Osteoblast (primary cell): Measurements from ENCODE around the gene AKR1B15. TPM values are rescaled to one million over a fixed set of nuclear protein-coding genes. Genes with fewer than 3 reads are reported as not detected.

ENCODE experiments used
- DNase-seq: peaks from one replicate; pipeline ENCODE4 v3.0.0; 2011; ENCODE audit warnings: low spot score, mixed read lengths; ENCODE audit not compliant: insufficient read length; ENCODE audit errors: missing footprints
- H2AFZ ChIP-seq: 2 replicates; pipeline ENCODE4 v1.6.0; 2011; ENCODE audit warnings: mild to moderate bottlenecking, low read length
- H3K27ac ChIP-seq: 2 replicates; pipeline ENCODE4 v1.5.1; 2011; ENCODE audit warnings: mild to moderate bottlenecking, low read depth, low read length, moderate library complexity
- H3K27me3 ChIP-seq: 2 replicates; pipeline ENCODE4 v1.6.0; 2012; ENCODE audit warnings: mild to moderate bottlenecking, control low read depth, inconsistent platforms, low read length, moderate library complexity; ENCODE audit not compliant: insufficient read depth
- H3K36me3 ChIP-seq: 2 replicates; pipeline ENCODE4 v1.5.1; 2011; ENCODE audit warnings: mild to moderate bottlenecking, low read length, control low read depth, moderate library complexity; ENCODE audit not compliant: insufficient read depth
- H3K4me1 ChIP-seq: 2 replicates; pipeline ENCODE4 v1.5.1; 2011; ENCODE audit warnings: mild to moderate bottlenecking, low read length, control low read depth, moderate library complexity; ENCODE audit not compliant: insufficient read depth
- H3K4me2 ChIP-seq: 2 replicates; pipeline ENCODE4 v1.6.0; 2011; ENCODE audit warnings: mild to moderate bottlenecking, low read length; ENCODE audit not compliant: insufficient read depth
- H3K4me3 ChIP-seq: fragments of 200-600 bp; sonication (generic); 3 replicates; pipeline ENCODE4 v1.5.1; 2012; ENCODE audit warnings: mild to moderate bottlenecking, low read length, inconsistent platforms; ENCODE audit not compliant: insufficient read depth
- H3K79me2 ChIP-seq: 2 replicates; pipeline ENCODE4 v1.6.0; 2012; ENCODE audit warnings: mild to moderate bottlenecking, low read length, control low read depth, inconsistent platforms; ENCODE audit not compliant: insufficient read depth
- H3K9me3 ChIP-seq: 2 replicates; pipeline ENCODE4 v1.5.1; 2011; ENCODE audit warnings: low read depth, low read length, control low read depth
- H4K20me1 ChIP-seq: 2 replicates; pipeline ENCODE4 v1.6.0; 2012; ENCODE audit warnings: mild to moderate bottlenecking, low read length, control low read depth; ENCODE audit not compliant: insufficient read depth
- CTCF ChIP-seq: IDR thresholded peaks from 2 replicates; pipeline ENCODE4 v1.5.1; 2011; ENCODE audit warnings: mild to moderate bottlenecking, low read depth, low read length, moderate library complexity; ENCODE audit errors: extremely low read depth
- total RNA-seq: library from RNA; depleted of rRNA; stranded (reverse); fragments of >200 nt; gene quantifications from 2 replicates; pipeline ENCODE4 v1.2.3, GENCODE V29; 2012

AKR1B15 gene
- total RNA-seq, 1 donor: 0.36 TPM

DNA sequence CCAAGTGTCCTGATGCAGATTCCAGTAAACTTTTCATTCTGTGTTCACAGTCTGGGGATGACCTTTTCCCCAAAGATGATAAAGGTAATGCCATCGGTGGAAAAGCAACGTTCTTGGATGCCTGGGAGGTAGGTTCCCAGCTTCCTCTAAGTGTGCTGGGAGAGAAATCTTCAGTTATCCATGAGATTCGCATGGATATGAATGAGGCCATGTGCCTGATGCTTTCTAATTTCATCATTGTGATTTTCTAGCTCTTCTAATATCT lies 16.0 kb upstream of the AKR1B15 start:
- Histone ChIP-seq H3K27me3 (no peaks in the 10 kb centered on the region), H3K27ac (no peak overlapping the region), H2AFZ (no peak overlapping the region), H3K4me3 (no peak overlapping the region), H4K20me1 (no peaks in the 10 kb centered on the region), H3K79me2 (no peaks in the 10 kb centered on the region), H3K36me3 (no peaks in the 10 kb centered on the region), H3K9me3 (no peaks in the 10 kb centered on the region), H3K4me1 (peaks cover 19% of the 10 kb centered on the region), H3K4me2 (no peak overlapping the region)
- no peak for DNase-seq
- no peak for TF ChIP-seq CTCF

GRCh38 chr7:134533288-134533771 lies 15.6 kb upstream of the AKR1B15 start:
- no peak overlapping the region for H3K4me2 ChIP-seq
- H3K79me2 ChIP-seq: no peaks in the 10 kb centered on the region
- DNase-seq: no peak
- no peaks in the 10 kb centered on the region for H3K9me3 ChIP-seq
- H3K4me1 ChIP-seq: peaks cover 16% of the 10 kb centered on the region
- no peak overlapping the region for H2AFZ ChIP-seq
- no peaks in the 10 kb centered on the region for H3K36me3 ChIP-seq
- H3K27ac ChIP-seq: no peak overlapping the region
- no peaks in the 10 kb centered on the region for H3K27me3 ChIP-seq
- no peaks in the 10 kb centered on the region for H4K20me1 ChIP-seq
- no peak for TF ChIP-seq CTCF
- H3K4me3 ChIP-seq: no peak overlapping the region

DNA sequence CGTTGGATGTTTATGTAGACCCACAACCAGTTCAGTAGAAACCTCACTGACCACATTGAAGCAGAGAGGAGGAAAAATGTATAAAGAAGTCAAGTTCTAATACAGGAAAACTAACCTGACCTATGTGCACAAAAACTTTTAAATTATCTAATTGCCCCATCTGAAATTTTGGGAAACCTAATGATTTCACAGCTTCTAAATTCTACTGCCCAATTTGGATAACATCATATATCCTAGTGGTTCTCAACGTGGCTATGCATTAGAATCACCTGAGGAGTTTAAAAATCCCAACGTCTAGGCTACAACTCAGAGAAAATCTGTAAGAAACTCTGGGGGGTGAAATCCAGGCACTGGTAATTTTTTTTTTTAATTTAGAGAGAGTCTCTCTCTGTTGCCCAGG lies 14.3 kb upstream of the AKR1B15 start:
- H3K4me2 ChIP-seq: no peak overlapping the region
- H4K20me1 ChIP-seq: no peaks in the 10 kb centered on the region
- no peak overlapping the region for H3K4me3 ChIP-seq
- no peak for TF ChIP-seq CTCF
- H3K4me1 ChIP-seq: peaks cover 8% of the 10 kb centered on the region
- H3K27me3 ChIP-seq: peaks cover 6% of the 10 kb centered on the region
- no peak for DNase-seq
- H2AFZ ChIP-seq: no peak overlapping the region
- no peak overlapping the region for H3K27ac ChIP-seq
- H3K79me2 ChIP-seq: no peaks in the 10 kb centered on the region
- no peaks in the 10 kb centered on the region for H3K36me3 ChIP-seq
- no peaks in the 10 kb centered on the region for H3K9me3 ChIP-seq

DNA sequence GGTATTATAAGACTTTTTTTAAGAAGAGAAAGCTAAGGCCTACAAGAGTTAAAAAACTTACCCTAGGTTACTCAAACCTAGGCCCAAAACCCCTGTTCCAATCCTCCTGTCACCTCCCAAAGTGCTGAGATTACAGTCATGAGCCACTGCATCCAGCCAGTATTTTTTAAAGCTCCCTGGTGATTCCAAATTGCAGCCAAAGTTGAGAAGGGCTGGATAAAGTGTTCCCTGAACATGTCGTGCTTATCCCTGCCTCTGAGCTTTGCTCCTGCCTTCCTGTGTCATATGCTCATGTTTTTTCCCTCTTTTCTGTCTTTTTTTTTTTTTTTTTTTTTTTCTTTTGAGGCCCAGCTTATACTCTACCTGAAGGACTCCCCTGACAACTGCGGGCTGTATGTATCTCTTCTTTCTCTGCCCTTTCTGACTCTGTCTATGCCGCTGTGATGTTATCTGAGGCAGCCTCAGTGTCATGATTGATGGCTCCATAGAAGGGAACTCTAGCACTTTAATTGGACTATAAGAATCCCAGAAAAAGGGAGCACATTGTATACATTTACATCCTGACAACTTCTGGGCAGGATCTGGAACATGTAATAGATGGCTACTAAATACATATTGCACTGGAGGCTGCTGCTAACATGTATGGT lies 13.5 kb upstream of the AKR1B15 start:
- H3K27me3 ChIP-seq: peaks cover 6% of the 10 kb centered on the region
- H3K27ac ChIP-seq: no peak overlapping the region
- peaks cover 8% of the 10 kb centered on the region for H3K4me1 ChIP-seq
- H3K9me3 ChIP-seq: no peaks in the 10 kb centered on the region
- TF ChIP-seq CTCF: no peak
- H3K79me2 ChIP-seq: no peaks in the 10 kb centered on the region
- no peak overlapping the region for H2AFZ ChIP-seq
- DNase-seq: no peak
- no peaks in the 10 kb centered on the region for H4K20me1 ChIP-seq
- no peaks in the 10 kb centered on the region for H3K36me3 ChIP-seq
- no peak overlapping the region for H3K4me2 ChIP-seq
- no peak overlapping the region for H3K4me3 ChIP-seq
